HG03432 (cell line): Measurements from ENCODE around the gene NDUFAF8.

ENCODE experiments used
- ATAC-seq: cut with Tn5 transposase; IDR thresholded peaks from one replicate; pipeline ENCODE4 v1.9.1; 2021; ENCODE audit warnings: mild to moderate bottlenecking, moderate library complexity; ENCODE audit not compliant: unreplicated experiment

The NDUFAF8 gene

GRCh38 chr17:81200695-81201580 lies 38.2 kb upstream of the NDUFAF8 start:
- no peak for ATAC-seq

GRCh38 chr17:81202318-81202717 lies 36.8 kb upstream of the NDUFAF8 start:
- no peak for ATAC-seq

DNA sequence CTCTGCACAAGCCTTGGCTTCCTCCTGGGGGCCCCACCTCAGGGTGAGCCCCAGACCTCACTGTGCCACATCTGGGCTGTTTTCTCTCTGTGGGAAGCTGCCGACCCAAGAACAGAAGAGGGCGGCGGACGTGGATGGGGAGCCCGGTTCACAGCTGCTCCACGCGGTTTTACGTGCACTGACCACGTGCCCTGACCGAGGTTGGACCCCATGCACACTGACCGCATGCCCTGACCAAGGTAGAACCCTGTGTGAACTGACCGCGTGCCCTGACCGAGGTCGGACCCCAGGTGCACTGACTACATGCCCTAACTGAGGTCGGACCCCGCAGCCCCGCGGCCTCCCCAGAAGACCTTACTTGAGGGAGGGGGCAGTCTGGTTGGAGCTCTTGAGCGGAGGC lies 36.0 kb upstream of the NDUFAF8 start:
- no peak for ATAC-seq

GRCh38 chr17:81204578-81204977 lies 34.5 kb upstream of the NDUFAF8 start:
- no peak for ATAC-seq

GRCh38 chr17:81206166-81206565 lies 33.0 kb upstream of the NDUFAF8 start:
- ATAC-seq: no peak

DNA sequence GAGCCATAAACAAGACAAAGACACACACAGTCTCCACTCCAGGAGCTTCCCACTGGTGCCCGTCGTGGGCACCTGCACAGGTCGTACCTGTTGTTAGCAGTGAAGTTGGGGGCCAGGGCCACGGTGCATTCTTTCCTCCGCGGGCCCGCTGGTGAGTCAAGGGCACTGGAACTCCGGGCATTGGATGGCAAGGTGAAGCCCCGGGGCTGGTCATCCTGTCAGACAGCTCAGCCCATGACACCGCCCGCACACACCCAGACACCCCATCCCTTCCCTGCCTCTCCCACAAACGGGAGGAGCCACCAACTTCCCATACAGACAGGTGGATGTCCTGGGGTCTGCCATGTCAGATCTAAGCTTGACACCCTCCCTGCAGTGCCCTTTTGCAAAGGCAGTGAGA lies 32.5 kb upstream of the NDUFAF8 start:
- no peak for ATAC-seq

- ATAC-seq: no peak
Observed at GRCh38 chr17:81207610-81208581, 31.2 kb upstream of the NDUFAF8 start.

DNA sequence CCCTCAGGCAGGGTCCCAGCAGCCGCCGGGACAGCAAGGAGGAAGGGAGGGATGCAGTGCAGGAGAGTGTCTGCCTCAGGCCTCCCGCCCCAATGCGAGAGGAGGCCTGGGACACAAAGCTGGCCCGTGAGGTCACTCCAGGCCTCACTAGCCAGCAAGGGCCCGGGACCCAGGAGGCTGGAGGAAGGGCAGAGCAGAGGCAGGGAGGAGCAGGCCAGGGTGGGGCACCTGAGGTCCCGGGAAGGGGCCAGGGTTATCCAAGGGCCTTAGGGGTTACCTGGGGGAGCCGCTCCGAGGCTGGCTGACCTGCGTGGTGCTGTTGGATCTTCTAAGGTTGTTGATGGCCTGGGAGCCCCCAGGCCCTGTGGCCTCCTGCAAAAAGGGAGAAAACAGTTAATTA lies 30.5 kb upstream of the NDUFAF8 start:
- ATAC-seq: no peak

DNA sequence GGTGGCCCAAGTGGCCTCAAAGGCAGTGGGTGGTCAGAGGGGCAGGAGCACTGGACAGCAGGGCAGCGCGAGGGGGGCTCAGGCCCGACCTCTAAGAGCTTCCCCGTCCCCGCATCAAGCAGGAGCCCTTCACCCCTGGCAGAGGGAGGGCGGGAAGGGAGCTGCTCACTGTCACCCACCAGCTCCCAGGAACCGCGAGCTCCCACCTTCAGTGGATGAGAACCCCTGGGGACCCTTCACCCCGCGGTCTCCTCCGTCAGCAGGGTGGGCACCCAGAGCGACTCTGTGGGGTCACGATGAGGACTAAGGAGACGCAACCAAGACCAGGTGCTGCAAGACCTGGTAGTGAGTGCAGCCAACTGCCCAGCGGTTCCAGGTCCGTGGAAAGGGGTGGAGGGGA lies 30.0 kb upstream of the NDUFAF8 start:
- no peak for ATAC-seq

GRCh38 chr17:81210466-81210865 lies 28.7 kb upstream of the NDUFAF8 start:
- ATAC-seq: no peak

DNA sequence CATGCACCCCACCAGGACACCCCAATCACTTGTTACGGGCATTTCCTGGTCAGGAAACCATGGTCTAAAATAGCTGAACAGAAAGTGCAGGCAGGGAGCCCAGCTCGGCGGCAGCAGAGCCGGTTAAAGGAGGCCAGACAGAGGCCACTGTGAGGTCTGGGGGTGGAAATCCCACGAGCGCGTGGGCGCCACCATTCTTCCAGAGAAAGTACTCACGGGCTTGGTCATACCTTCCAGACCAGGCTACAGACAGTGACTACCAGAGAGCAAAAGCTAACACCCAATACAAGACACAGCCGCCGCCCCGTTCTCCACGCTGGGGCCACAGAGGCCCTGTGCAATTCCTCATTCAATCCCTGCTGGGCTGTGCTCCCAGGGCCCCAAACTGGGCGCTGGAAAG lies 28.2 kb upstream of the NDUFAF8 start:
- no peak for ATAC-seq

DNA sequence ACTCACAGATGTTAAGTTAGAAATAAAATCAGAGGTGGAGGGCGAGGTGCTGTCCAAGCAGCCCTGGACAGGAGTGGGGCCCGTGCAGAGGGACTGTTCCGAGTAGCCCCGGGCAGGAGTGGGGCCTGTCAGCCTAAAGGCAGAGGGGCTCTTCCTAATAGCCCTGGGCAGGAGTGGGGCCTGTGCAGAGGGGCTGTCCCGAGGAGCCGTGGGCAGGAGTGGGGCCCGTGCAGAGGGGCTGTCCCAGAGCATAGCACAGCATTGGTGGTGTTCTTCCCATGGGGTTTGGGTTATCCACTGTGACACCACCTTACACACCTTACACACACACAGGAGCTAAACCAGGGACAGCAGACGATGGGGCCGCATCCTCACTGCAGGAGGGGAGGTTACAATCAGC lies 26.8 kb upstream of the NDUFAF8 start:
- no peak for ATAC-seq

DNA sequence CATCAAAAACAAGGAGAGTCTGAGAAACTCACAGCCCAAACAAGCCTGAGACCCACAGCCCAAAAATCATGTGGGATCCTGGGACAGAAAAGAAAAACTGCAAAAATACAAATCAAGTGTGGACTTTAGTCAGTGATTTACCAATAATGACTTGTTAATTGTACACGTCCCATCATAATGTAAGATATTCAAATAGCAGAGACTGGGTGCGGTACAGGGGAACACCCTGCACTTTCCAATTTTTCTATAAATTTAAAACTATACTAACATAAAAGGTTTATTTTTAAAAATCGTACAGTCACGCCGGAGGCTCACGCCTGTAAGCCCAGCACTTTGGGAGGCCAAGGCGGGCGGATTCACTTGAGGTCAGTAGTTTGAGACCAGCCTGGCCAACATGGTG lies 25.1 kb upstream of the NDUFAF8 start:
- no peak for ATAC-seq

DNA sequence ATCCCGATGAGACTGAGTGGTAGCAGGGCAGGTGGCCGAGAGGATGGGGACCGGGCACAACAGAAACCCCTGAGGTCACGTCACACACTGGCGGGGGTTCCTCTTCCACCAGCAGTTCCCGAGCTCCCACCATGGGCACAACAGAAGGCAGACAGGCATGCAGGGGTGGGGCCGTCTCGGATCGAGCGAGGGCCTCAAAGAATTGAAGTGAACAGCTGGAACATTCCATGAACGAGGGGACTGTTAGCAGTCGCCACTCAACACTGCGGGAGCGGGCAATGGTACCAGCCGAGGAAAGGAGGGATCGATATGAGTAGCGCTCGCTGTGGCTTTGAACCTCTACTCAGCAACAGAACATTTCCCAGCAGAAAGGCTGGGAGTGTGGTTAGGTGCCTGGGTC lies 21.6 kb upstream of the NDUFAF8 start:
- no peak for ATAC-seq

- ATAC-seq: no peak
Observed at GRCh38 chr17:81218459-81218858, 20.7 kb upstream of the NDUFAF8 start.

DNA sequence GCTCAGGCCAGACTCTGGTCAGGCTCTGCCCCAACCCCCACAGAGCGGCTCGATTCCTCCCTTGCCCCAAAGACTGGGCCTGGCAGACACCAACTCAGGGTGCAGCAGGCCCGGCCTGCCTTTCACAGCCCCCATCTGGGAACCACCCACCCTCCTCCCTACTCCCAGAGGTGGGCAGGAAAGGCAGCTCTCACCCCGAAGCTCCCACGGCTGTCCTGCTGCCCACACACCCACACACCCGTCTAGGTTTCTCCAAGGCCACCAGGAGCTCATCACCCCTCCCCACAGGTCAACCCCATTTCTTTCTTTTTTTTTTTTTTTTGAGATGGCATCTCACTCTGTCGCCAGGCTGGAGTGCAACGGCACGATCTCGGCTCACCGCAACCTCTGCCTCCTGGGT lies 20.1 kb upstream of the NDUFAF8 start:
- no peak for ATAC-seq

DNA sequence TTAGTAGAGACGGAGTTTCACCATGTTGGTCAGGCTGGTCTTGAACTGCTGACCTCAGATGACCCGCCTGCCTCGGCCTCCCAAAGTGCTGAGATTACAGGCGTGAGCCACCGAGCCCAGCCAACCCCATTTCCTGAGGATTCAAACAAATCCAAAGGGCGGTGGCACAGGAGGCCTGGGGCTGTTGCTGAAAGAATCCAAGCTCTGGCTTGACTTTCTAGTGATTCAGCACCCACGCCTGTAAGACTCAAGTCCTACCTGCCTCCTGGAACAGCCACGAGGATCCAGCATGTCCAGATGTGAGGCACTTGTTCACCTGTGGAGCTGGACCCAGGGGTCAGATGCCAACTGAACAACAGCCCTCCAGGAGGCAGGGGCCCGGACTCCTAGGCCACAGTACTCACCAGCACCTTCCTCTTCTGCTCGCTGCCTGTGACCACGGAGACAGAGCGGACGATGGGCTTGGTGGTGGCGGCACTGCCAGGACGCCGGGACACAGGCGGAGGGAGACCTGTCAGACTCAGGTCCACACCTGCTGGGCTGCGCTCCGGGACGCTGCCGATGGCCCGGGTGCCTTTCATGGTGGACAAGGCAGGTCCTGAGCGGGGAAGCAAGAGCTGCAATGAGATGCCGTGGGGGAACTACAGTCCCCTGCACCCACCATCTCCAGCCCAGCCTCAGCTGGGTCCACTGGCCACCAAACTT lies 19.5 kb upstream of the NDUFAF8 start:
- no peak for ATAC-seq

DNA sequence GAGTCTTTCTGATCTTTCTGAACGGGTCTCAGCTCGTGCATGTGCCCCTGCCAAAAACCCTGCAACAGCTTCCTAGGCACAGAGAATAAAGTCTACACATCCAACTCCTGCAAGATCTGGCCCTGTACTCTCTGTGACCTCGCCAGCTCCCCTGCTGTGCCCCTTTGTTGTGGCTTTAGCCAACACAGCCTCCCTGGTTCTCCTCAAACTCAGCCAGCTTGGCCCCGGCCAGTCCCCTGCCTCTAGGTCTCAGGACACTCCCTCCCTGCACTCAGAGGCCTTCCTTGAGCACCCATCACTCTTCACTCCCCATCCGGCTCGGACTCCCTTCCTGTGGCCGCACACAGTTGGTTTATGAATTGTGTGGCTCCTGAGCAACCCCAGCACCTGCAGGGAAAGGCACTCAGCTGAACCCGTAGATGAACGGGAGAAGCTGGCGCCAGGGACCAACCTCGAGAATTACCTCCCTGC lies 17.7 kb upstream of the NDUFAF8 start:
- ATAC-seq: no peak

DNA sequence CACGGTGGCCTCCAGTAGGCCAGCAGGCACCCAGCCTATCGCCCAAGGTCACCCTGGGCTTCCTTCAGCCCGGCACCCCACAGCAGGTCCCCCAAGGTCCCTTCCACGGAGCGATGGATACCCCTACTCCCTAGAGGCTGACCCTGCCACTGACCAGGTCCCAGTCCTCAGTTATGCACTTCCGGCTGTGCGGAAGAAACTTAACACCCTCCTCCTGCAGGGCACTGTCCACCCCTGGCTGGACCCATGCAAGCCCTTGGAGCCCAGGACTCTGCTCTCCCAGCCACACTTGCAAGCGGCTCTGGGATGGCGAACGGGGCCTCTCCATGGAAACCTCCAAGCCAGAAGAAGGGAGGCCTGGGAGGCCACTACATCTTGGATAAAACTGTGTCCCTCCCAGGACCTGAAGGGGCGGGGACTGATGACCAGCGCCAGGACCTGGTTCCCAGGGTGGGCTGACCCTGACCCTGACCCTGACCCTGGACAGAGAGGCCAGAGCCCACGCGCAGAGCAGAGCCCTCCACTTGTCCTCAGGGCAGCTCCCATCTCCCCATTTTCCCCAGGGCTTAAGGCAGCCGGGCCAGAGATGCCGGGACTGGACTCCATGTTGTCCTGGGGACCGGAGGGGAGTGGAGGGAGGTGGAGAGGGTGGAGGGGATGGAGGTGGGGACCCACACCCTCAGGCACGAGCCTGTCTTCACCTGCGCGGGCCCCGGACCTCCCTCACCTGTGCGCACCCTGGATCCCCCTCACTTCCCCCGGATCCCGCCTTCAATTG lies 17.1 kb upstream of the NDUFAF8 start:
- ATAC-seq: no peak

DNA sequence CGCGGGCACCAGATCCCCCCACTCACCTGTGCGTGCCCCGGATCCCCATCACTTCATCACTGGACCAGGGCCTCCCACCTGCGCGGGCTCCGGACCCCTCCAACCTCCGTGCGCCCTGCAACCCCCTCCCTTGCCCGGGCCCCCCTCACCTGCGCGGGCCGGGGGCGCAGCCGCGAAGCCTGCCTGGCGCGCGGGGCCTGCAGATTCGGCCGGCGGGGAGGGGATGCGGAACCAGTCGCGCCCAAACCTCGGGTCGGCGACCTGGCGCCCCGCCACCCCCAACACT lies 16.6 kb upstream of the NDUFAF8 start:
- no peak for ATAC-seq
